Measurements from ENCODE around the gene SKIC2. TPM values are rescaled to one million over a fixed set of nuclear protein-coding genes. Genes with fewer than 3 reads are reported as not detected.

SKIC2 gene
- total and polyA plus RNA-seq, 4 donors, result 28.1 to 78.0 (median 61.6) TPM

DNA sequence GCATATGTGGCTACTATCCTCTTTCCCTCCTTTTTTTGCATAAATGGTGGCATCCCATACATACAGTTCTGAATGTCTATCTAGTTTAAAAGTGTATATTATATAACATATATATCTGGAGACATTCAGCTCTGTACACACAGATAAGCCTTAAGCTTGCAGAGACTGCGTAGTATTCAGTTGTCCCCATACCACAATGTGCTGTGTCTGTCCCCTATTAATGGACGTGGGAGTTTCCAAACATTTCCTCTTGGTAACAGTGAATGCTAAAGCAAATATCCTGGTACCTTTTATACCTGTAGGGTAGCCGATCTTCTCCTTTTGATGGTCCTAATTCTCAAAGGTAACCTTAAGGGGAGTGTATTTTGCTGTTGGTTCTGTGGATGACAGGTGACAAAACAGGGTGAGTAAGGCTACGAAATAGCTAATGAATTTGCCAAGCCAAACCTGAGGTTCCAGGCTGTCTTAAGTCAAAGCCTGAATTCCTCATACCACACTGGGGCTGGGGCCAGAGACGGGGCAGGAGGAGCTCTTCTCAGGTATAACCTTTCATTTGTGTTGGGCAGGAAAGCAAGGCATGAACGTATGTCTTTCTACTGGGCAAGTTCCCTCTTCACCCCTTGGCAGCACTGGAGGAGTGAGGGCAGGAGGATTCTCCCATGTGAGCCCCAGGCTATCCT, 39.2 kb upstream of the SKIC2 start:
- WGBS, 2 donors, result 76 to 84% methylated on average over 6 of the region's 6 CpGs
- Histone ChIP-seq H3K4me3 (no peak overlapping the region), H3K9me3 (ENCODE audit: control insufficient read depth in 4 of 4, insufficient read depth in 3 of 4, low read length in 3 of 4) (no peaks in the 10 kb centered on the region), H3K27me3 (ENCODE audit: control insufficient read depth in 3 of 3, insufficient read depth in 3 of 3, low read length in 2 of 3) (no peaks in the 10 kb centered on the region), H3K27ac (ENCODE audit: low read depth in 1 of 2, low read length in 1 of 2) (peak overlapping the region in 1 of 2 donors; percentile 20), H3K36me3 (ENCODE audit: control insufficient read depth in 4 of 4, insufficient read depth in 4 of 4, low read length in 4 of 4) (no peaks in the 10 kb centered on the region), H3K4me1 (ENCODE audit: control insufficient read depth in 5 of 5, insufficient read depth in 5 of 5, low read length in 5 of 5) (peaks cover 0 to 8% (median 0%) of the 10 kb centered on the region in 5 donors), H3K9ac (ENCODE audit: insufficient read depth in 1 of 2, low read length in 2 of 2) (no peak overlapping the region)
- DNase-seq (no peak), ATAC-seq (ENCODE audit: insufficient read depth, low FRiP score) (no peak)
- TF ChIP-seq, protein P1, sequence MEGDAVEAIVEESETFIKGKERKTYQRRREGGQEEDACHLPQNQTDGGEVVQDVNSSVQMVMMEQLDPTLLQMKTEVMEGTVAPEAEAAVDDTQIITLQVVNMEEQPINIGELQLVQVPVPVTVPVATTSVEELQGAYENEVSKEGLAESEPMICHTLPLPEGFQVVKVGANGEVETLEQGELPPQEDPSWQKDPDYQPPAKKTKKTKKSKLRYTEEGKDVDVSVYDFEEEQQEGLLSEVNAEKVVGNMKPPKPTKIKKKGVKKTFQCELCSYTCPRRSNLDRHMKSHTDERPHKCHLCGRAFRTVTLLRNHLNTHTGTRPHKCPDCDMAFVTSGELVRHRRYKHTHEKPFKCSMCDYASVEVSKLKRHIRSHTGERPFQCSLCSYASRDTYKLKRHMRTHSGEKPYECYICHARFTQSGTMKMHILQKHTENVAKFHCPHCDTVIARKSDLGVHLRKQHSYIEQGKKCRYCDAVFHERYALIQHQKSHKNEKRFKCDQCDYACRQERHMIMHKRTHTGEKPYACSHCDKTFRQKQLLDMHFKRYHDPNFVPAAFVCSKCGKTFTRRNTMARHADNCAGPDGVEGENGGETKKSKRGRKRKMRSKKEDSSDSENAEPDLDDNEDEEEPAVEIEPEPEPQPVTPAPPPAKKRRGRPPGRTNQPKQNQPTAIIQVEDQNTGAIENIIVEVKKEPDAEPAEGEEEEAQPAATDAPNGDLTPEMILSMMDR (IDR thresholded peaks at IDR 0.05; ENCODE audit: control extremely low read depth, extremely low read depth), result no peak

DNA sequence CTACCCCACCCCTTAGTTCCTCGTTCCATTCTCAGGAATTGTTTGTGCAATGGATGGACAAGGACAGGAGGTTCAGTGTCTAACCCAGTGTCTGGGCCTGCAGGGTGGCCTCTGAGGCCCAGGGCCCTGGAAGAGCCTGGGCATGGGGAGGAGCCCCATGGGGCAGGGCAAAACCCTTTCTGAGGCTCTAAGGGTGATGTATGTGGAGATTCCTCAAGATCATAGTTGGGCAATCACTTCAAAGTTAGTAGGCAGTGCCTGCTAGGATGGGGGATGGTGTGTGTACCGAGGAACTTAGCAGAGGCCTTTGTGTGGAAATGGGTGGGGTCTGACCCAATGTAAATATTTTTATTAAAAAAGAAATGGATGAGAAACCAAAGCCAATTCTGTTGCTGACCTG, 38.2 kb upstream of the SKIC2 start:
- WGBS, 2 donors, result 19 to 27% methylated on average over 2 of the region's 2 CpGs
- Histone ChIP-seq H3K9me3 (ENCODE audit: control insufficient read depth in 4 of 4, insufficient read depth in 3 of 4, low read length in 3 of 4) (no peaks in the 10 kb centered on the region), H3K27ac (ENCODE audit: low read depth in 1 of 2, low read length in 1 of 2) (peak overlapping the region in 1 of 2 donors; percentile 2), H3K4me1 (ENCODE audit: control insufficient read depth in 5 of 5, insufficient read depth in 5 of 5, low read length in 5 of 5) (peaks cover 0 to 8% (median 0%) of the 10 kb centered on the region in 5 donors), H3K4me3 (no peak overlapping the region), H3K27me3 (ENCODE audit: control insufficient read depth in 3 of 3, insufficient read depth in 3 of 3, low read length in 2 of 3) (no peaks in the 10 kb centered on the region), H3K9ac (ENCODE audit: insufficient read depth in 1 of 2, low read length in 2 of 2) (no peak overlapping the region), H3K36me3 (ENCODE audit: control insufficient read depth in 4 of 4, insufficient read depth in 4 of 4, low read length in 4 of 4) (no peaks in the 10 kb centered on the region)
- ATAC-seq (ENCODE audit: insufficient read depth, low FRiP score) (peak; percentile 47), DNase-seq (peak in 2 of 3 donors; percentile 21 to 61)
- TF ChIP-seq, protein P1 (IDR thresholded peaks at IDR 0.05; ENCODE audit: control extremely low read depth, extremely low read depth), result no peak

DNA sequence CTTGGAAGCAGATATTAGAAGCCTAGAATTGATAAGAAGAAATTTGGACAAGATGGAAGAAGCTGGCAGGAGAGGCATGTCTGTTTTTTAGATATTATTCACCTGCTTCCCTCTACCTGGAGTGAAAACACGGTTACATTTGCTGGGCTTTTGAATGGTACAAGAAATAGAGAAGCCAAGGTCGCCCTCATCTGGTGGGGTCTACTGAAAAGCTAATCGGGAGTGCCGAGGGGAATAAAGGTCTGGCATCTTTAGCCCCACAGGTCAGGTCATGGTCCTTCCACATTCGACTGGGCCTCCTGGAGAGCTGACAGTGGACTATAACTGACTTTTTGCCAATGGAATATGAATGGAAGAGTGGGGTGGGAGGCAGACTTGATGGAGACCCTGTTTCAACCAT, 36.0 kb upstream of the SKIC2 start:
- WGBS, 2 donors, result 14 to 22% methylated on average over 5 of the region's 5 CpGs
- Histone ChIP-seq H3K27me3 (ENCODE audit: control insufficient read depth in 3 of 3, insufficient read depth in 3 of 3, low read length in 2 of 3) (no peaks in the 10 kb centered on the region), H3K9ac (ENCODE audit: insufficient read depth in 1 of 2, low read length in 2 of 2) (no peak overlapping the region), H3K9me3 (ENCODE audit: control insufficient read depth in 4 of 4, insufficient read depth in 3 of 4, low read length in 3 of 4) (no peaks in the 10 kb centered on the region), H3K4me3 (no peak overlapping the region), H3K4me1 (ENCODE audit: control insufficient read depth in 5 of 5, insufficient read depth in 5 of 5, low read length in 5 of 5) (peaks cover 0 to 8% (median 0%) of the 10 kb centered on the region in 5 donors), H3K27ac (ENCODE audit: low read depth in 1 of 2, low read length in 1 of 2) (no peak overlapping the region), H3K36me3 (ENCODE audit: control insufficient read depth in 4 of 4, insufficient read depth in 4 of 4, low read length in 4 of 4) (no peaks in the 10 kb centered on the region)
- TF ChIP-seq, protein P1 (IDR thresholded peaks at IDR 0.05; ENCODE audit: control extremely low read depth, extremely low read depth), result no peak
- no peak for ATAC-seq (ENCODE audit: insufficient read depth, low FRiP score)
- no peak for DNase-seq
